IPS-15b (cell line): Measurements from ENCODE around the gene TNC.

Source experiments
- H3K27me3 ChIP-seq: one replicate; pipeline ENCODE4 v1.6.1; 2013; ENCODE audit warnings: low read length; ENCODE audit not compliant: control insufficient read depth, insufficient read depth
- H3K36me3 ChIP-seq: one replicate; pipeline ENCODE4 v1.6.1; 2013; ENCODE audit warnings: low read length; ENCODE audit not compliant: control insufficient read depth, insufficient read depth
- H3K4me1 ChIP-seq: one replicate; pipeline ENCODE4 v1.6.1; 2013; ENCODE audit warnings: mild to moderate bottlenecking, low read length; ENCODE audit not compliant: control insufficient read depth, insufficient read depth
- H3K4me3 ChIP-seq: one replicate; pipeline ENCODE4 v1.5.1; 2013; ENCODE audit warnings: low read depth, low read length
- H3K9ac ChIP-seq: one replicate; pipeline ENCODE4 v1.6.1; 2013; ENCODE audit warnings: low read depth, mild to moderate bottlenecking, low read length
- H3K9me3 ChIP-seq: one replicate; pipeline ENCODE4 v1.6.1; 2013; ENCODE audit warnings: mild to moderate bottlenecking, low read length; ENCODE audit not compliant: control insufficient read depth, insufficient read depth

TNC gene

GRCh38 chr9:115018547-115019435, 99.2 kb downstream of the TNC start:
- Histone ChIP-seq H3K9me3 (no peaks in the 10 kb centered on the region), H3K27me3 (no peaks in the 10 kb centered on the region), H3K9ac (no peak overlapping the region), H3K36me3 (no peaks in the 10 kb centered on the region), H3K4me1 (no peaks in the 10 kb centered on the region), H3K4me3 (no peak overlapping the region)

GRCh38 chr9:115016344-115016743, 101.6 kb downstream of the TNC start:
- H3K4me1 ChIP-seq, result no peaks in the 10 kb centered on the region

GRCh38 chr9:115015018-115015635, 102.8 kb downstream of the TNC start:
- no peak overlapping the region for H3K9ac ChIP-seq
- no peak overlapping the region for H3K4me3 ChIP-seq
- no peaks in the 10 kb centered on the region for H3K9me3 ChIP-seq
- H3K4me1 ChIP-seq, result no peaks in the 10 kb centered on the region
- peaks cover 11% of the 10 kb centered on the region for H3K27me3 ChIP-seq
- no peaks in the 10 kb centered on the region for H3K36me3 ChIP-seq

More at GRCh38 chr9:115016344-115016743, 101.6 kb downstream of the TNC start:
- H3K4me3 ChIP-seq, result no peak overlapping the region
- H3K36me3 ChIP-seq, result no peaks in the 10 kb centered on the region
- H3K27me3 ChIP-seq, result peaks cover 7% of the 10 kb centered on the region
- no peak overlapping the region for H3K9ac ChIP-seq
- no peaks in the 10 kb centered on the region for H3K9me3 ChIP-seq

GRCh38 chr9:115014438-115014837, 103.5 kb downstream of the TNC start:
- no peak overlapping the region for H3K4me3 ChIP-seq
- no peaks in the 10 kb centered on the region for H3K9me3 ChIP-seq
- H3K4me1 ChIP-seq, result no peaks in the 10 kb centered on the region
- H3K27me3 ChIP-seq, result peaks cover 11% of the 10 kb centered on the region
- no peak overlapping the region for H3K9ac ChIP-seq
- no peaks in the 10 kb centered on the region for H3K36me3 ChIP-seq

GRCh38 chr9:115013998-115014397, 104.0 kb downstream of the TNC start:
- Histone ChIP-seq H3K9ac (no peak overlapping the region), H3K27me3 (peaks cover 11% of the 10 kb centered on the region), H3K4me1 (no peaks in the 10 kb centered on the region), H3K9me3 (no peaks in the 10 kb centered on the region), H3K4me3 (no peak overlapping the region), H3K36me3 (no peaks in the 10 kb centered on the region)

- no peak overlapping the region for H3K9ac ChIP-seq
Observed at GRCh38 chr9:115012486-115012885, 105.5 kb downstream of the TNC start.

GRCh38 chr9:115010874-115011273, 107.1 kb downstream of the TNC start:
- H3K4me1 ChIP-seq, result no peaks in the 10 kb centered on the region
- H3K4me3 ChIP-seq, result no peak overlapping the region
- H3K27me3 ChIP-seq, result peaks cover 11% of the 10 kb centered on the region
- no peaks in the 10 kb centered on the region for H3K36me3 ChIP-seq
- no peak overlapping the region for H3K9ac ChIP-seq
- no peaks in the 10 kb centered on the region for H3K9me3 ChIP-seq

More at GRCh38 chr9:115012486-115012885, 105.5 kb downstream of the TNC start:
- peaks cover 11% of the 10 kb centered on the region for H3K27me3 ChIP-seq
- H3K9me3 ChIP-seq, result no peaks in the 10 kb centered on the region
- no peaks in the 10 kb centered on the region for H3K4me1 ChIP-seq
- H3K4me3 ChIP-seq, result no peak overlapping the region
- H3K36me3 ChIP-seq, result no peaks in the 10 kb centered on the region

- H3K4me1 ChIP-seq, result no peaks in the 10 kb centered on the region
- peaks cover 11% of the 10 kb centered on the region for H3K27me3 ChIP-seq
- no peak overlapping the region for H3K4me3 ChIP-seq
- no peak overlapping the region for H3K9ac ChIP-seq
- no peaks in the 10 kb centered on the region for H3K36me3 ChIP-seq
- H3K9me3 ChIP-seq, result no peaks in the 10 kb centered on the region
Observed at GRCh38 chr9:115008536-115009270, 109.3 kb downstream of the TNC start.

GRCh38 chr9:115006660-115007059, 111.3 kb downstream of the TNC start:
- H3K9me3 ChIP-seq, result no peaks in the 10 kb centered on the region
- no peak overlapping the region for H3K4me3 ChIP-seq
- no peaks in the 10 kb centered on the region for H3K4me1 ChIP-seq
- no peak overlapping the region for H3K9ac ChIP-seq
- H3K27me3 ChIP-seq, result peaks cover 7% of the 10 kb centered on the region
- no peaks in the 10 kb centered on the region for H3K36me3 ChIP-seq

- Histone ChIP-seq H3K36me3 (no peaks in the 10 kb centered on the region), H3K4me1 (no peaks in the 10 kb centered on the region), H3K27me3 (no peaks in the 10 kb centered on the region), H3K9ac (no peak overlapping the region), H3K4me3 (no peak overlapping the region), H3K9me3 (no peaks in the 10 kb centered on the region)
Observed at GRCh38 chr9:115005322-115005721, 112.6 kb downstream of the TNC start.

- Histone ChIP-seq H3K36me3 (no peaks in the 10 kb centered on the region), H3K4me1 (no peaks in the 10 kb centered on the region), H3K4me3 (no peak overlapping the region), H3K27me3 (no peaks in the 10 kb centered on the region), H3K9me3 (no peaks in the 10 kb centered on the region), H3K9ac (no peak overlapping the region)
Observed at GRCh38 chr9:115004545-115004944, 113.4 kb downstream of the TNC start.
